ENCODE measurements around the gene GIT2. TPM values are rescaled to one million over a fixed set of nuclear protein-coding genes. Genes with fewer than 3 reads are reported as not detected.
"Not testable (repeated sequence)": the region's sequence is repeated elsewhere in the genome, so short reads cannot be mapped to it uniquely, and the experiment has no call there.

GIT2 gene
- total RNA-seq, 1 donor, result 43.4 TPM

GRCh38 chr12:109899783-109900751 is 96.1 kb downstream of the GIT2 start, which contains the start of gene TCHP:
TSS of gene TCHP (plus strand) at chr12:109900274. CDS start at chr12:109903027, 2,753 bp downstream.
- peak within 1 kb of the TSS; percentile 81 for H3K4me2 ChIP-seq (ENCODE audit: insufficient read depth, low read length)
- H2AFZ ChIP-seq (ENCODE audit: low read length), result peak within 1 kb of the TSS; percentile 100
- H3K27me3 ChIP-seq (ENCODE audit: insufficient read depth, low read length), result no peaks in the 10 kb centered on the region
- H3K9me3 ChIP-seq (ENCODE audit: low read depth, low read length), result no peaks in the 10 kb centered on the region
- peak; percentile 98 for DNase-seq (ENCODE audit: insufficient read length, low spot score, missing footprints)
- TF ChIP-seq CTCF (IDR thresholded peaks at IDR 0.05; ENCODE audit: extremely low read depth, low read depth, low read length), result peak; percentile 38
- peaks cover 22% of the 10 kb centered on the region for H3K36me3 ChIP-seq (ENCODE audit: insufficient read depth, low read length)
- peak within 1 kb of the TSS; percentile 84 for H3K27ac ChIP-seq (ENCODE audit: low read depth, low read length)
- no peaks in the 10 kb centered on the region for H4K20me1 ChIP-seq (ENCODE audit: insufficient read depth, low read length)
- H3K4me1 ChIP-seq (ENCODE audit: insufficient read depth, low read length), result peaks cover 17% of the 10 kb centered on the region
- H3K4me3 ChIP-seq (ENCODE audit: insufficient read depth, low read length), result peak within 1 kb of the TSS; percentile 87
- peaks cover 31% of the 10 kb centered on the region for H3K79me2 ChIP-seq (ENCODE audit: insufficient read depth, low read length)

GRCh38 chr12:109899345-109899744 is 96.8 kb downstream of the GIT2 start:
- H3K79me2 ChIP-seq (ENCODE audit: insufficient read depth, low read length), result peaks cover 31% of the 10 kb centered on the region
- peak overlapping the region; percentile 81 for H3K4me2 ChIP-seq (ENCODE audit: insufficient read depth, low read length)
- not testable (repeated sequence) for H3K9me3 ChIP-seq (ENCODE audit: low read depth, low read length); DNase-seq (ENCODE audit: insufficient read length, low spot score, missing footprints); H4K20me1 ChIP-seq (ENCODE audit: insufficient read depth, low read length); H3K27me3 ChIP-seq (ENCODE audit: insufficient read depth, low read length)
- H3K36me3 ChIP-seq (ENCODE audit: insufficient read depth, low read length), result peaks cover 15% of the 10 kb centered on the region
- H3K4me1 ChIP-seq (ENCODE audit: insufficient read depth, low read length), result peaks cover 17% of the 10 kb centered on the region
- peak overlapping the region; percentile 100 for H2AFZ ChIP-seq (ENCODE audit: low read length)
- peak overlapping the region; percentile 87 for H3K4me3 ChIP-seq (ENCODE audit: insufficient read depth, low read length)
- H3K27ac ChIP-seq (ENCODE audit: low read depth, low read length), result peak overlapping the region; percentile 84

GRCh38 chr12:109897029-109897428 is 99.1 kb downstream of the GIT2 start:
- no peak overlapping the region for H2AFZ ChIP-seq (ENCODE audit: low read length)
- TF ChIP-seq CTCF (IDR thresholded peaks at IDR 0.05; ENCODE audit: extremely low read depth, low read depth, low read length), result no peak

GRCh38 chr12:109896188-109896587 is 100.0 kb downstream of the GIT2 start:
- no peaks in the 10 kb centered on the region for H3K36me3 ChIP-seq (ENCODE audit: insufficient read depth, low read length)
- no peak overlapping the region for H3K4me2 ChIP-seq (ENCODE audit: insufficient read depth, low read length)
- H3K79me2 ChIP-seq (ENCODE audit: insufficient read depth, low read length), result peaks cover 18% of the 10 kb centered on the region
- H2AFZ ChIP-seq (ENCODE audit: low read length), result no peak overlapping the region
- H3K9me3 ChIP-seq (ENCODE audit: low read depth, low read length), result no peaks in the 10 kb centered on the region
- H3K27me3 ChIP-seq (ENCODE audit: insufficient read depth, low read length), result no peaks in the 10 kb centered on the region
- no peak overlapping the region for H3K4me3 ChIP-seq (ENCODE audit: insufficient read depth, low read length)
- no peaks in the 10 kb centered on the region for H4K20me1 ChIP-seq (ENCODE audit: insufficient read depth, low read length)
- no peak overlapping the region for H3K27ac ChIP-seq (ENCODE audit: low read depth, low read length)
- peaks cover 12% of the 10 kb centered on the region for H3K4me1 ChIP-seq (ENCODE audit: insufficient read depth, low read length)
- DNase-seq (ENCODE audit: insufficient read length, low spot score, missing footprints), result no peak
- TF ChIP-seq CTCF (IDR thresholded peaks at IDR 0.05; ENCODE audit: extremely low read depth, low read depth, low read length), result no peak

More at GRCh38 chr12:109897029-109897428, 99.1 kb downstream of the GIT2 start:
- no peak for DNase-seq (ENCODE audit: insufficient read length, low spot score, missing footprints)
- no peaks in the 10 kb centered on the region for H4K20me1 ChIP-seq (ENCODE audit: insufficient read depth, low read length)
- H3K79me2 ChIP-seq (ENCODE audit: insufficient read depth, low read length), result peaks cover 27% of the 10 kb centered on the region
- H3K27me3 ChIP-seq (ENCODE audit: insufficient read depth, low read length), result no peaks in the 10 kb centered on the region
- H3K36me3 ChIP-seq (ENCODE audit: insufficient read depth, low read length), result no peaks in the 10 kb centered on the region
- peaks cover 17% of the 10 kb centered on the region for H3K4me1 ChIP-seq (ENCODE audit: insufficient read depth, low read length)
- H3K9me3 ChIP-seq (ENCODE audit: low read depth, low read length), result no peaks in the 10 kb centered on the region
- no peak overlapping the region for H3K27ac ChIP-seq (ENCODE audit: low read depth, low read length)
- H3K4me2 ChIP-seq (ENCODE audit: insufficient read depth, low read length), result no peak overlapping the region
- H3K4me3 ChIP-seq (ENCODE audit: insufficient read depth, low read length), result no peak overlapping the region

Measured in osteoblast (primary cell).